ENCODE data around the gene FAF1.

Gene FAF1

DNA sequence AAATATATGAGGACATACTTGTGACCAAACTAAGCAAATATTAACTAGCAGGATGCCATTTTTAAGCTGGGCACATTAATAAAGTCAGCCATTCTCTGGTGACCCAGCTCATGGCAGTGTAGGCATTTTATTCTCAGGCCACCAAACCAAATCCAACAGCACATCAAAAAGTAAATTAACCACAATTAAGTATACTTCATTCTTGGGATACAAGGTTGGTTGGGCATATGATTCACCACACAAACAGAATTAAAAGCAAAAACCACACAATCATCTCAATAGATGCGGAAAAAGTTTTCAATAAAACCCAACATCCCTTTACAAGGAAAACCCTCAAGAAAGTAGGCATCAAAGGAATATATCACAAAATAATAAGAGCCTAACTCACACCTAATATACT lies 101.3 kb downstream of the FAF1 start:
- DNase-seq (ENCODE audit: low read depth) = no peak
- TF ChIP-seq CTCF (IDR thresholded peaks at IDR 0.05; ENCODE audit: control insufficient read depth, insufficient read depth, low read depth, low read length, missing control alignments) = no peak
- H3K4me3 ChIP-seq (ENCODE audit: control insufficient read depth, low read depth, low read length) = no peak overlapping the region

- no peak for DNase-seq (ENCODE audit: low read depth)
- no peak overlapping the region for H3K4me3 ChIP-seq (ENCODE audit: control insufficient read depth, low read depth, low read length)
- TF ChIP-seq CTCF (IDR thresholded peaks at IDR 0.05; ENCODE audit: control insufficient read depth, insufficient read depth, low read depth, low read length, missing control alignments) = no peak
Observed at GRCh38 chr1:50857702-50858101, 102.4 kb downstream of the FAF1 start.

DNA sequence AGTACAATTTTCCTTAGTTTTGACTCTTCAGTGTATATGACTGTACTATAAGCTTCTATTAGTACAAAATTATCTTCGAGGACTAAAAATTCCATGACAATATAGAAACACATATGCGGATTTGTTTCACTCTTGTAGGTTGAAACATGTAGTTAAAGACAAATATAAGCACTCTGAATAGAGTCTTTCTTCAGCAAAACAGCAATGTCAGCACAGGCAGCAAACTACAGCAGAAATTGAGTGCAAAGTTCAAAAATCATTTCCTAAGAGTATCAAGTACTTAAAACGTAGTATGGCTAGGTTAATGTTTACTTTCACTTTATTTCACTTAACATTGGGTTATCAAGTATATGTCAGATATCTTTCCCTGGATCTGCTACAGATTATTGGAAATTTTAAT lies 106.7 kb downstream of the FAF1 start:
- H3K4me3 ChIP-seq (ENCODE audit: control insufficient read depth, low read depth, low read length) = no peak overlapping the region
- TF ChIP-seq CTCF (IDR thresholded peaks at IDR 0.05; ENCODE audit: control insufficient read depth, insufficient read depth, low read depth, low read length, missing control alignments) = no peak
- no peak for DNase-seq (ENCODE audit: low read depth)

DNA sequence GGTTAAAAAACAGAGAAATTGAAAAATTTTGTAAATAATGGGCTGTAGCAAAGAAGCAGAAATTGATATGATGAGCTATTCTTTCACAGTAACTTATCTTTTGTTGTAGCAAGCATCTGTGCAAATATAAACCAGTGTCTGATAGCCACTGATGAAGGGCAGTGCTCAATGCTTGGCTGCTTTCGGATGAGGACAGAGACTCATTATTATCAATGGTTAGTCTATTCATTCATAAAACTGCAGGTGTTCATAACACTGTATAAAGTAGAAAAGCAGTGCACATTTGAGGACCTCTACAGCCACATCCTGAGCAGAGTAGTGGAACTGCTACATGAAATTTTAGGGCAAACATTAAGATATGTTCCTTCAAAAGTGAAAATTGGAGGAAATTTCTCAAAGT lies 107.2 kb downstream of the FAF1 start:
- no peak for TF ChIP-seq CTCF (IDR thresholded peaks at IDR 0.05; ENCODE audit: control insufficient read depth, insufficient read depth, low read depth, low read length, missing control alignments)
- no peak for DNase-seq (ENCODE audit: low read depth)
- H3K4me3 ChIP-seq (ENCODE audit: control insufficient read depth, low read depth, low read length) = no peak overlapping the region

DNA sequence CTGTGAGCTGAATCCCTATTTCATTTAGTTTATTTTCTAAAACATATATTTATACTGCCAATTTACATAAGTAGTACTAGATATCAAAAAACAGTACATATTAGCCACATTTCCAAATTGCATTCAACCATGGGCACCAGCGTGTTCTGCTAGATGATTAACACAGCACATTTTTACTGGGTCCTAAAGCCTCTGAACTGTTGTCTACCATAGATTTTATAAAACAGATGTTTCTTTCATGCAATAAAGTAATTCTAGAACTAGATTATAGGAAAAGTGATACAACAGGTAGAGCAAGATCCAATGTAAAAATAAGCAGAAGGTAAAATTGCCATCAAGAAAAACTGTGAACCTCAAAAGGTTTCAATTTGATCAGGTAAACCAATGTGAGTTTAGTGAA lies 108.6 kb downstream of the FAF1 start:
- no peak overlapping the region for H3K4me3 ChIP-seq (ENCODE audit: control insufficient read depth, low read depth, low read length)
- TF ChIP-seq CTCF (IDR thresholded peaks at IDR 0.05; ENCODE audit: control insufficient read depth, insufficient read depth, low read depth, low read length, missing control alignments) = no peak
- DNase-seq (ENCODE audit: low read depth) = no peak

DNA sequence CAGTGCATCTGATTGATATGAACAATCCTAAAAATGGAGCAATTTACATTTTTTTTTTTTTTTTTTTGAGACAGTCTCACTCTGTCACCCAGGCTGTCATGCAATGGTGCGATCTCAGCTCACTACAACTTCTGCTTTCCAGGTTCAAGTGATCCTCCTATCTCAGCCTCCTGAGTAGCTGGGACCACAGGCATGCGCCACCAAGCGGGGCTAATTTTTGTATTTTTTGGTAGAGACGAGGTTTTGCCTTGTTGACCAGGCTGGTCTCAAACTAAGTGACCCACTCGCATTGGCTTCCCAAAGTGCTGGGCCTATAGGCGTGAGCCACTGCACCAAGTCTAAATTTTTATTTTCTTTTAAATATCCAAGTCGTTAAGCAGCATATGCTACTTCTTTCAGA lies 109.0 kb downstream of the FAF1 start:
- no peak for TF ChIP-seq CTCF (IDR thresholded peaks at IDR 0.05; ENCODE audit: control insufficient read depth, insufficient read depth, low read depth, low read length, missing control alignments)
- no peak overlapping the region for H3K4me3 ChIP-seq (ENCODE audit: control insufficient read depth, low read depth, low read length)
- DNase-seq (ENCODE audit: low read depth) = no peak

DNA sequence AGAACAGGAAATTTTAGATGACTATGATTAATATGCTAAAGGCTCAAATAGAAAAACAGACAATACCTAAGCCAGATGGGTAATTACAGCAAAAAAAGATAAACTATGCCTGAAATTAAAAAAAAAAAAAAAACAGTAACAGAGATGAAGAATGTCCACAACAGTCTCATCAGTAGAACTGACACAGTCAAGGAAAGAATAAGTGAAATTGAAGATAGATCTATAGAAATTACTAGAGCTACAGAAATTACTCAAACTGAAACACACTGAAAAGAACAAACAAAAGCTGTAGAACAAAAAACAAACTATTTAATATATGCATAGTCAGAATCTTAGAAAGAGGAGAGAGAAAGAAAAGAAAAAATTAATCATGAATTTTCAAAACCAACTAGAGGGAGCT lies 112.8 kb downstream of the FAF1 start:
- no peak for TF ChIP-seq CTCF (IDR thresholded peaks at IDR 0.05; ENCODE audit: control insufficient read depth, insufficient read depth, low read depth, low read length, missing control alignments)
- DNase-seq (ENCODE audit: low read depth) = no peak
- no peak overlapping the region for H3K4me3 ChIP-seq (ENCODE audit: control insufficient read depth, low read depth, low read length)

Data from AG09309 (cell line).